ENCODE data around the gene DOCK2.
A peak's percentile ranks its signal among the peaks of the same experiment; 100 is the strongest.
"Not testable (repeated sequence)": the region's sequence is repeated elsewhere in the genome, so short reads cannot be mapped to it uniquely, and the experiment has no call there.

DOCK2 gene

GRCh38 chr5:169805937-169806700 lies 169.0 kb downstream of the DOCK2 start:
- no peak for FAIRE-seq
- DNase-seq (ENCODE audit: extremely low spot score, insufficient read length, low read depth): peak; percentile 8

- DNase-seq (ENCODE audit: extremely low spot score, insufficient read length, low read depth) (no peak), FAIRE-seq (no peak)
Observed at GRCh38 chr5:169808118-169808581, 171.1 kb downstream of the DOCK2 start.

GRCh38 chr5:169808880-169809279 lies 171.8 kb downstream of the DOCK2 start:
- FAIRE-seq; DNase-seq (ENCODE audit: extremely low spot score, insufficient read length, low read depth): not testable (repeated sequence)

- FAIRE-seq: no peak
- no peak for DNase-seq (ENCODE audit: extremely low spot score, insufficient read length, low read depth)
Observed at GRCh38 chr5:169809281-169809680, 172.2 kb downstream of the DOCK2 start.

GRCh38 chr5:169810524-169810923 lies 173.4 kb downstream of the DOCK2 start:
- FAIRE-seq (no peak), DNase-seq (ENCODE audit: extremely low spot score, insufficient read length, low read depth) (no peak)

- DNase-seq (ENCODE audit: extremely low spot score, insufficient read length, low read depth): no peak
- no peak for FAIRE-seq
Observed at GRCh38 chr5:169811023-169811422, 173.9 kb downstream of the DOCK2 start.

GRCh38 chr5:169811680-169812079 lies 174.6 kb downstream of the DOCK2 start:
- no peak for FAIRE-seq
- no peak for DNase-seq (ENCODE audit: extremely low spot score, insufficient read length, low read depth)

GRCh38 chr5:169812786-169813185 lies 175.7 kb downstream of the DOCK2 start:
- no peak for FAIRE-seq
- DNase-seq (ENCODE audit: extremely low spot score, insufficient read length, low read depth): no peak

- DNase-seq (ENCODE audit: extremely low spot score, insufficient read length, low read depth) (no peak), FAIRE-seq (no peak)
Observed at GRCh38 chr5:169814045-169814444, 177.0 kb downstream of the DOCK2 start.

- DNase-seq (ENCODE audit: extremely low spot score, insufficient read length, low read depth) (no peak), FAIRE-seq (no peak)
Observed at GRCh38 chr5:169814522-169814921, 177.4 kb downstream of the DOCK2 start.

- DNase-seq (ENCODE audit: extremely low spot score, insufficient read length, low read depth) (no peak), FAIRE-seq (no peak)
Observed at GRCh38 chr5:169817031-169817430, 180.0 kb downstream of the DOCK2 start.

GRCh38 chr5:169826618-169827017 lies 189.5 kb downstream of the DOCK2 start:
- DNase-seq (ENCODE audit: extremely low spot score, insufficient read length, low read depth): no peak

GRCh38 chr5:169827769-169828168 lies 190.7 kb downstream of the DOCK2 start:
- DNase-seq (ENCODE audit: extremely low spot score, insufficient read length, low read depth) (no peak), FAIRE-seq (no peak)

More at GRCh38 chr5:169826618-169827017, 189.5 kb downstream of the DOCK2 start:
- FAIRE-seq: no peak

- FAIRE-seq (no peak), DNase-seq (ENCODE audit: extremely low spot score, insufficient read length, low read depth) (no peak)
Observed at GRCh38 chr5:169828385-169828784, 191.3 kb downstream of the DOCK2 start.

GRCh38 chr5:169831331-169831730 lies 194.3 kb downstream of the DOCK2 start:
- no peak for DNase-seq (ENCODE audit: extremely low spot score, insufficient read length, low read depth)

GRCh38 chr5:169832304-169832703 lies 195.2 kb downstream of the DOCK2 start:
- FAIRE-seq: no peak
- DNase-seq (ENCODE audit: extremely low spot score, insufficient read length, low read depth): no peak

More at GRCh38 chr5:169831331-169831730, 194.3 kb downstream of the DOCK2 start:
- FAIRE-seq: no peak

- peak; percentile 39 for FAIRE-seq
- DNase-seq (ENCODE audit: extremely low spot score, insufficient read length, low read depth): no peak
Observed at GRCh38 chr5:169832845-169833244, 195.8 kb downstream of the DOCK2 start.

GRCh38 chr5:169833681-169834292 lies 196.7 kb downstream of the DOCK2 start:
- FAIRE-seq: not testable (repeated sequence)

GRCh38 chr5:169834540-169834939 lies 197.5 kb downstream of the DOCK2 start:
- DNase-seq (ENCODE audit: extremely low spot score, insufficient read length, low read depth); FAIRE-seq: not testable (repeated sequence)

More at GRCh38 chr5:169833681-169834292, 196.7 kb downstream of the DOCK2 start:
- not testable (repeated sequence) for DNase-seq (ENCODE audit: extremely low spot score, insufficient read length, low read depth)

- no peak for DNase-seq (ENCODE audit: extremely low spot score, insufficient read length, low read depth)
- no peak for FAIRE-seq
Observed at GRCh38 chr5:169836835-169837536, 199.9 kb downstream of the DOCK2 start.

- DNase-seq (ENCODE audit: extremely low spot score, insufficient read length, low read depth) (no peak), FAIRE-seq (no peak)
Observed at GRCh38 chr5:169837686-169838085, 200.6 kb downstream of the DOCK2 start.
